Lower leg skin (tissue), 3 donors: ENCODE results near the gene TNFSF18.

Source experiments
- POLR2A ChIP-seq, 2 donors: fragments of 450-650 bp; IDR thresholded peaks; one replicate each; pipeline ENCODE4 v1.6.1; 2016 to 2017; ENCODE audit warnings: antibody characterized with exemption in 2 of 2, mild to moderate bottlenecking in 1 of 2, moderate library complexity in 1 of 2
- TF ChIP-seq, protein P1 (sequence below), 3 donors: fragments of 450-650 bp; IDR thresholded peaks; one replicate each; pipeline ENCODE4 v1.5.1; 2016; ENCODE audit warnings: antibody characterized with exemption in 3 of 3, mild to moderate bottlenecking in 3 of 3, moderate library complexity in 2 of 3

DNA sequence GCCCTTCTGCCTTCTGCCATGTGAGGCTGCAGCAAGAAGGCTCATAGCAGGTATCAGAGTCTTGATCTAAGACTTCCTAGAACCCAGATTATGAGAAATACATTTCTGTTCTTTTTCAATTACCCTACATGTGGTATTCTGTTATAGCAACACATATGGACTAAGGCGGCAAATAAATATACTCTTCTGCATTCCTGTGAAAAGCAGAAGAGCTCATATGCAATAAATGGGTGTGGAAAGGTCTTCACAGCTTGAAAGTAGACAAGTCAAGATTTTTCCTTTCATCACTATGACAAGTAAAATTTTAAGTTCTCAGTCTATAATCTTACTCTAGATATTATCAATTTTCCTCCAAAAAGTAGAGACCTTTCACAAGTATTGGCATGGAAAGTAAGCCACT lies 36.6 kb downstream of the TNFSF18 start:
- TF ChIP-seq, protein P1, sequence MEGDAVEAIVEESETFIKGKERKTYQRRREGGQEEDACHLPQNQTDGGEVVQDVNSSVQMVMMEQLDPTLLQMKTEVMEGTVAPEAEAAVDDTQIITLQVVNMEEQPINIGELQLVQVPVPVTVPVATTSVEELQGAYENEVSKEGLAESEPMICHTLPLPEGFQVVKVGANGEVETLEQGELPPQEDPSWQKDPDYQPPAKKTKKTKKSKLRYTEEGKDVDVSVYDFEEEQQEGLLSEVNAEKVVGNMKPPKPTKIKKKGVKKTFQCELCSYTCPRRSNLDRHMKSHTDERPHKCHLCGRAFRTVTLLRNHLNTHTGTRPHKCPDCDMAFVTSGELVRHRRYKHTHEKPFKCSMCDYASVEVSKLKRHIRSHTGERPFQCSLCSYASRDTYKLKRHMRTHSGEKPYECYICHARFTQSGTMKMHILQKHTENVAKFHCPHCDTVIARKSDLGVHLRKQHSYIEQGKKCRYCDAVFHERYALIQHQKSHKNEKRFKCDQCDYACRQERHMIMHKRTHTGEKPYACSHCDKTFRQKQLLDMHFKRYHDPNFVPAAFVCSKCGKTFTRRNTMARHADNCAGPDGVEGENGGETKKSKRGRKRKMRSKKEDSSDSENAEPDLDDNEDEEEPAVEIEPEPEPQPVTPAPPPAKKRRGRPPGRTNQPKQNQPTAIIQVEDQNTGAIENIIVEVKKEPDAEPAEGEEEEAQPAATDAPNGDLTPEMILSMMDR (IDR thresholded peaks at IDR 0.05), result no peak
- no peak for TF ChIP-seq POLR2A (IDR thresholded peaks at IDR 0.05)
